ENCODE results near the gene CTNNA2. TPM values are rescaled to one million over a fixed set of nuclear protein-coding genes. Genes with fewer than 3 reads are reported as not detected.

CTNNA2 gene
- not detected for polyA plus RNA-seq (2012; ENCODE audit: insufficient read length, low read depth)

- TF ChIP-seq, protein P1, sequence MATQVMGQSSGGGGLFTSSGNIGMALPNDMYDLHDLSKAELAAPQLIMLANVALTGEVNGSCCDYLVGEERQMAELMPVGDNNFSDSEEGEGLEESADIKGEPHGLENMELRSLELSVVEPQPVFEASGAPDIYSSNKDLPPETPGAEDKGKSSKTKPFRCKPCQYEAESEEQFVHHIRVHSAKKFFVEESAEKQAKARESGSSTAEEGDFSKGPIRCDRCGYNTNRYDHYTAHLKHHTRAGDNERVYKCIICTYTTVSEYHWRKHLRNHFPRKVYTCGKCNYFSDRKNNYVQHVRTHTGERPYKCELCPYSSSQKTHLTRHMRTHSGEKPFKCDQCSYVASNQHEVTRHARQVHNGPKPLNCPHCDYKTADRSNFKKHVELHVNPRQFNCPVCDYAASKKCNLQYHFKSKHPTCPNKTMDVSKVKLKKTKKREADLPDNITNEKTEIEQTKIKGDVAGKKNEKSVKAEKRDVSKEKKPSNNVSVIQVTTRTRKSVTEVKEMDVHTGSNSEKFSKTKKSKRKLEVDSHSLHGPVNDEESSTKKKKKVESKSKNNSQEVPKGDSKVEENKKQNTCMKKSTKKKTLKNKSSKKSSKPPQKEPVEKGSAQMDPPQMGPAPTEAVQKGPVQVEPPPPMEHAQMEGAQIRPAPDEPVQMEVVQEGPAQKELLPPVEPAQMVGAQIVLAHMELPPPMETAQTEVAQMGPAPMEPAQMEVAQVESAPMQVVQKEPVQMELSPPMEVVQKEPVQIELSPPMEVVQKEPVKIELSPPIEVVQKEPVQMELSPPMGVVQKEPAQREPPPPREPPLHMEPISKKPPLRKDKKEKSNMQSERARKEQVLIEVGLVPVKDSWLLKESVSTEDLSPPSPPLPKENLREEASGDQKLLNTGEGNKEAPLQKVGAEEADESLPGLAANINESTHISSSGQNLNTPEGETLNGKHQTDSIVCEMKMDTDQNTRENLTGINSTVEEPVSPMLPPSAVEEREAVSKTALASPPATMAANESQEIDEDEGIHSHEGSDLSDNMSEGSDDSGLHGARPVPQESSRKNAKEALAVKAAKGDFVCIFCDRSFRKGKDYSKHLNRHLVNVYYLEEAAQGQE (IDR thresholded peaks at IDR 0.05; ENCODE audit: insufficient read depth in 1 of 2, low read depth in 2 of 2, low read length in 2 of 2), result no peak
- TF ChIP-seq POLR2AphosphoS5 (IDR thresholded peaks at IDR 0.05; ENCODE audit: low read depth, low read length) (no peak), SIN3A (IDR thresholded peaks at IDR 0.05; ENCODE audit: borderline replicate concordance, insufficient read depth, low read length) (no peak), TAF1 (IDR thresholded peaks at IDR 0.05; ENCODE audit: borderline replicate concordance, insufficient read depth, low read length) (no peak)
Measured at GRCh38 chr2:79512442-79513401, at the start of gene CTNNA2. Gene CTNNA2 (plus strand): TSS chr2:79513051.

DNA sequence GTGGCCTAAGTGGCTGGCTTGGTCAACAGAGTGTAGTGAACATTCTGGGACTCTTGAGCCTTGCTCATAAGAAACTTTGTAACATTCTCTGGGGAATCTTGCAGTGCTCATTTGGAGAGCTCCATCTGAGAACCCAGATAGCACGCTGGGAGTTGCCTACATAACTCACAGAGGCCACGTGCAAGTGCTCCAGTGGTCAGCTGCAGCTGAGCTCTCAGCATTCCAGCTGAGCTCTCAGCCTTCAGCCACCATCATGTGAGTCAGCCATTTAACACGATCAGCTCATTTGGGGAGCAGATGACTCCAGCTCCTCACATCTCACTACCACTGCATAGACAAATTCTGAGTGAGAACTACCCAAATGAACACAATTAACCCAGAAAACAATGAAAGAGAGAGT, 25.5 kb upstream of the CTNNA2 start:
- TF ChIP-seq FOXP2 (optimal IDR thresholded peaks at IDR 0.05; ENCODE audit: borderline replicate concordance, extremely low read depth, extremely low read length, insufficient read depth) (no peak), POLR2AphosphoS5 (IDR thresholded peaks at IDR 0.05; ENCODE audit: low read depth, low read length) (no peak), SIN3A (IDR thresholded peaks at IDR 0.05; ENCODE audit: borderline replicate concordance, insufficient read depth, low read length) (no peak), TAF1 (IDR thresholded peaks at IDR 0.05; ENCODE audit: borderline replicate concordance, insufficient read depth, low read length) (no peak)
- TF ChIP-seq, protein P1 (IDR thresholded peaks at IDR 0.05; ENCODE audit: insufficient read depth in 1 of 2, low read depth in 2 of 2, low read length in 2 of 2), result no peak

DNA sequence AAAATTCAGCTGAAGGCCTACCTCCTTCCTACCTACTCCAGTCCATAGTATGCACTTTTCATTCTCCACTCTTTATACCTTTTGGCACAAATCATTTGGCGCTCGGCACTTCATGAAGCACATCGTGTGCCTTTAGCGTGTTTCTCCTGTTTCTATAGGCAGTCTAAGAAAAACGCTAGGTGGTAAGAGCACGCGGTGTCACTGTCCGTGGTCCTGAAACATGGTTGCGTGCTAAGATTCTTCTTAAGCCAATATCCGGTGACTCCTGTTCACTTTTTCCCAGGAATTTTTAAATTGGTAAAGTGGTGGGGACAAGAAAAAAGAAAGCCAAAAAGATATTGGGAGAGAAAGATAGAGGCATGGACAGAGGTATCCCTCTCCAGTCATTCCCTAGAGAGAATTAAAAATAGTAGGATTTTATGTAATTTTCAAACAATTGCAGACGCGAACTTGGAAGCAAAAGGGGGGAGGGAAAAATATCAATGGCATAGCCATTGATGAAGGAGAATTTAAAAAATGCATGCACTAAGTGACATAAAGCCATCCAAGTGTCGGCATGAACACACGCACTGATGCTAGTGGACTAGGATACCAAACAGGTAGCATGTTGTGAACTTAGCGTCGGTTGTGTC, 1.4 kb upstream of the CTNNA2 start:
- no peak for TF ChIP-seq FOXP2 (optimal IDR thresholded peaks at IDR 0.05; ENCODE audit: borderline replicate concordance, extremely low read depth, extremely low read length, insufficient read depth)
- TF ChIP-seq, protein P1 (IDR thresholded peaks at IDR 0.05; ENCODE audit: insufficient read depth in 1 of 2, low read depth in 2 of 2, low read length in 2 of 2), result peak; percentile 90 to 96

DNA sequence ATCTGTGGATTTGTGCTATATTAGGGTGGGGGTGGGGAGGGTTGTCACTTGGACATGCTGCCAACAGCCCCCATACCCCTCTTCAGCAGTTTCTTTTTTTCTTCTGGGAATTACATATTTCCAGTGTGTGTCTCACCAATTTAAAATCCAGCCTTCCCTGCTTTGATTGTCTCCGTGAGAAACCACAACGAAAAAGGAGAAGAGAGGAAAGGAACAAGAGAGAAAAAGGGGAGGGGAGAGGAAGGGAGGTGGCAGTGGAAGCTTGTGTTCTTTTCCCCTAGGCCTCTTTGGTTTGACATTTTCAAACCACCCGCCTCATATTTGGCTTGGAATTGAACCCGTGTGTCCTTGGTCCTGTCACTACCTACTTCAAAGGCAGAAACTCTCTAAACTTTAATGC, 860 bp downstream of the CTNNA2 start:
- TF ChIP-seq FOXP2 (optimal IDR thresholded peaks at IDR 0.05; ENCODE audit: borderline replicate concordance, extremely low read depth, extremely low read length, insufficient read depth) (no peak), SIN3A (IDR thresholded peaks at IDR 0.05; ENCODE audit: borderline replicate concordance, insufficient read depth, low read length) (no peak)

DNA sequence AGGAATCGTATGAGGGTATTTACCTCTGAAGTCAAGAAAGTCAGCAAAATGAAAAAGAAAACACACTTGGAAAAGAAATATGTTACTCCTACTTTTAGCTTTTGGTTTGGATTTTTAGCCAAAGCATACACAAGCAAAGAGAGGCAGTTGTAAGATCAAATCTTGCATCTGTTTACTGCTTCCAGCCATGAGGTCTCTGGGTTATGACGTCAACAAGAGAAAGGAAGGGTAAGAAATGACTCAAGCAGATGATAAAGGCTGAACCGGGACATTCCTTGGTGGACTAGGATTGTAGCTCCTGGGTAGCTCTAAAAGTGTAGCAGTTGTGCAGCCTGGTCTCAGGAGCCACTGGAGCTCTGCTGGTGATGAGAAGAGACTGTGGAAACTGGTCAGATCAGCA, 16.8 kb downstream of the CTNNA2 start:
- TF ChIP-seq, protein P1 (IDR thresholded peaks at IDR 0.05; ENCODE audit: insufficient read depth in 1 of 2, low read depth in 2 of 2, low read length in 2 of 2), result no peak
- TF ChIP-seq FOXP2 (optimal IDR thresholded peaks at IDR 0.05; ENCODE audit: borderline replicate concordance, extremely low read depth, extremely low read length, insufficient read depth) (no peak), TAF1 (IDR thresholded peaks at IDR 0.05; ENCODE audit: borderline replicate concordance, insufficient read depth, low read length) (no peak), SIN3A (IDR thresholded peaks at IDR 0.05; ENCODE audit: borderline replicate concordance, insufficient read depth, low read length) (no peak), POLR2AphosphoS5 (IDR thresholded peaks at IDR 0.05; ENCODE audit: low read depth, low read length) (no peak)
